SU-DHL-6 (cell line): ENCODE measurements around the gene SCYGR2.

ENCODE experiments used
- CTCF ChIP-seq: fragments of 200-600 bp; sonication (generic); IDR thresholded peaks from one replicate; pipeline ENCODE4 v1.5.1; 2017; ENCODE audit warnings: antibody characterized with exemption, mild to moderate bottlenecking, low read length, moderate library complexity; ENCODE audit not compliant: insufficient read depth, poor library complexity, severe bottlenecking
- EZH2phosphoT487 ChIP-seq: fragments of 200-600 bp; sonication (generic), shearing (Covaris generic); conservative IDR thresholded peaks from 2 replicates; pipeline ENCODE4 v1.6.1; 2018; ENCODE audit warnings: mild to moderate bottlenecking, antibody characterized with exemption, low read length, moderate library complexity, mixed read lengths

DNA sequence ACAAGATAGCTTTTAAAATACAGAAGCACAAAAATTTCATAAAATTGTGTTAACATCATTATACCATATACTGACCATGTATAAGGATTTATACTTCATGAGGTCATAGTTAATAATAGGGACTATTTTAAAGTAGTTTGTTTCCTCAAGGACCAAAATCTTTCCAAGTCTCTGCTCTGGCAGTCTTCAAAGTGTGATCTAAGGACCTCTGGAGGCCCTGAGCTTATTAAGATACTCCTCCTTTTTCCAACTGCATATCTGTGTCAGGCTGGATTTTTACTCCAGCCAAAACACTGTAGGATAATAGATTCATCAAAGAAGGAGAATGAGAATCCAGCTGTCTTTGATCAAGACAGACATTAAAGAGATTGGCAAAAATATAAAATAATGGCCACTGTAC, 1.7 kb upstream of the SCYGR2 start:
- TF ChIP-seq CTCF (no peak), EZH2phosphoT487 (no peak)
